MCF 10A (cell line): ENCODE results near the gene PNPLA2. TPM values are rescaled to one million over a fixed set of nuclear protein-coding genes. Genes with fewer than 3 reads are reported as not detected.

Experiments
- BruUV-seq: library from RNA; stranded (reverse); fragments of 400-500 nt; replicated peaks from 2 replicates; lab custom pipeline; 2021; lab: Mats Ljungman, UMichigan
- CTCF ChIA-PET: fragments of 300-600 bp; sonication (Branson Sonifier 250); formaldehyde crosslinking; extraction: SDS; loops from one replicate; lab custom pipeline; 2021; ENCODE audit warnings: antibody characterized with exemption, inconsistent platforms; lab: Yijun Ruan, JAX
- POLR2A ChIA-PET: fragments of 300-600, 350-650 bp; sonication (Branson Sonifier 250); formaldehyde crosslinking; extraction: SDS; loops from one replicate; lab custom pipeline; 2020; ENCODE audit warnings: antibody characterized with exemption, inconsistent platforms; lab: Yijun Ruan, JAX
- DNase-seq: peaks from one replicate; pipeline ENCODE4 v3.0.0-alpha.2; 2018; ENCODE audit not compliant: unreplicated experiment
- H3K27ac Mint-ChIP-seq: one replicate; pipeline ENCODE4 v1.8.0; 2022; ENCODE audit warnings: mild to moderate bottlenecking, low read depth, mixed read lengths; ENCODE audit not compliant: unreplicated experiment
- H3K27me3 Mint-ChIP-seq: one replicate; pipeline ENCODE4 v1.8.0; 2022; ENCODE audit warnings: mixed read lengths; ENCODE audit not compliant: insufficient read depth, unreplicated experiment
- H3K36me3 Mint-ChIP-seq: one replicate; pipeline ENCODE4 v1.8.0; 2022; ENCODE audit warnings: mild to moderate bottlenecking, moderate library complexity, mixed read lengths; ENCODE audit not compliant: insufficient read depth, unreplicated experiment
- H3K4me1 Mint-ChIP-seq: one replicate; pipeline ENCODE4 v1.8.0; 2022; ENCODE audit warnings: mixed read lengths; ENCODE audit not compliant: insufficient read depth, unreplicated experiment
- H3K4me3 Mint-ChIP-seq: one replicate; pipeline ENCODE4 v1.8.0; 2022; ENCODE audit warnings: mild to moderate bottlenecking, moderate library complexity, mixed read lengths; ENCODE audit not compliant: unreplicated experiment
- H3K9me3 Mint-ChIP-seq: one replicate; pipeline ENCODE4 v1.8.0; 2022; ENCODE audit warnings: mixed read lengths; ENCODE audit not compliant: unreplicated experiment
- intact Hi-C: fragments of 100-400 bp; cut with micrococcal nuclease; formaldehyde crosslinking; loops from 2 replicates; pipeline ENCODE4 v1.14.1; 2022
- total RNA-seq: library from RNA; stranded (reverse); gene quantifications from 2 replicates; pipeline ENCODE4 v1.2.3, GENCODE V29; 2022
- TF ChIP-seq, protein P1 (sequence below): fragments of 200-600 bp; IDR thresholded peaks from one replicate; pipeline ENCODE4 v1.8.0; 2022; ENCODE audit warnings: antibody characterized with exemption, mild to moderate bottlenecking; ENCODE audit not compliant: unreplicated experiment

Gene PNPLA2
- total RNA-seq, 1 experiment from 2014 or later, result 112 TPM

DNA sequence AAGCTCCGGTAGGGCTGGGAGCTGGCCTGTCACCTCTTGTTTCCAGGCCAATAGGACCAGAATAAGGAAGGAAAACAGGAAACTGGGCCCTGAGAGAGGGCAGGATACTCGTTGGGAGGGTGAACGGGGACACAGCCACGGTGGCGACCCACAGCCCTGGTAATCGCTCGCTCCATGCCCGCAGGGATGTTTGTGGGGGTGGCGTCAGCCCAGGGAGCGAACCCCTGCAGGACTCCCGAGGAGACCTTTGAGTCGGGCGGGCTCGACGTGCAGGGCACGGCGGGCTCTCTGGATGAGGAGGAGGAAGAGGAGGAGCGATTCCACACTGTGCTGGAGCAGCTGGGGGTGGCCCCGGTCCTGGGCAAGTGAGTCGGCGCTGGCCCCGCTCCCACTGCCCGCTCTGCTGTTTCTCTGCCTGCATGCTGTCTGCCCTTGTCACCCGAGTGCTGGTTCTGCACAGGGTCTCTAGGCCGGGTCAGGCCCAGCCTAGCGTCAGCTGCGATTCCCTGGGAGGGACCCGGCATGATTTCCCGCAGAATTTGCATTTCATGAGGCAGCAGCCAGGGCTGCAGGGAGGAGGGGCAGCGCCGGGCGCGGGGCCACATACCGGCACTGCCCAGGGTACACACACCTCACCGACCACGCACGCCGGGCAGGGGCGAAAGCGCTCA is 10.6 kb downstream of the PNPLA2 start:
- ChIA-PET POLR2A (interaction anchor here (1.0 to 11.4 kb wide), 3 partner anchors 8 to 32 kb away, joined by 3 to 274 read pairs (median 4); partner anchors contain the start of gene PNPLA2), CTCF (no interaction called here)
- Mint-ChIP-seq H3K27me3 (no peaks in the 10 kb centered on the region), H3K36me3 (peaks cover 20% of the 10 kb centered on the region), H3K4me3 (no peak overlapping the region), H3K9me3 (no peaks in the 10 kb centered on the region), H3K27ac (no peak overlapping the region), H3K4me1 (peaks cover 16% of the 10 kb centered on the region)
- TF ChIP-seq, protein P1, sequence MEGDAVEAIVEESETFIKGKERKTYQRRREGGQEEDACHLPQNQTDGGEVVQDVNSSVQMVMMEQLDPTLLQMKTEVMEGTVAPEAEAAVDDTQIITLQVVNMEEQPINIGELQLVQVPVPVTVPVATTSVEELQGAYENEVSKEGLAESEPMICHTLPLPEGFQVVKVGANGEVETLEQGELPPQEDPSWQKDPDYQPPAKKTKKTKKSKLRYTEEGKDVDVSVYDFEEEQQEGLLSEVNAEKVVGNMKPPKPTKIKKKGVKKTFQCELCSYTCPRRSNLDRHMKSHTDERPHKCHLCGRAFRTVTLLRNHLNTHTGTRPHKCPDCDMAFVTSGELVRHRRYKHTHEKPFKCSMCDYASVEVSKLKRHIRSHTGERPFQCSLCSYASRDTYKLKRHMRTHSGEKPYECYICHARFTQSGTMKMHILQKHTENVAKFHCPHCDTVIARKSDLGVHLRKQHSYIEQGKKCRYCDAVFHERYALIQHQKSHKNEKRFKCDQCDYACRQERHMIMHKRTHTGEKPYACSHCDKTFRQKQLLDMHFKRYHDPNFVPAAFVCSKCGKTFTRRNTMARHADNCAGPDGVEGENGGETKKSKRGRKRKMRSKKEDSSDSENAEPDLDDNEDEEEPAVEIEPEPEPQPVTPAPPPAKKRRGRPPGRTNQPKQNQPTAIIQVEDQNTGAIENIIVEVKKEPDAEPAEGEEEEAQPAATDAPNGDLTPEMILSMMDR, result no peak
- no peak for DNase-seq
- intact Hi-C loops, result no loop called here
- no TSS peak for BruUV-seq

DNA sequence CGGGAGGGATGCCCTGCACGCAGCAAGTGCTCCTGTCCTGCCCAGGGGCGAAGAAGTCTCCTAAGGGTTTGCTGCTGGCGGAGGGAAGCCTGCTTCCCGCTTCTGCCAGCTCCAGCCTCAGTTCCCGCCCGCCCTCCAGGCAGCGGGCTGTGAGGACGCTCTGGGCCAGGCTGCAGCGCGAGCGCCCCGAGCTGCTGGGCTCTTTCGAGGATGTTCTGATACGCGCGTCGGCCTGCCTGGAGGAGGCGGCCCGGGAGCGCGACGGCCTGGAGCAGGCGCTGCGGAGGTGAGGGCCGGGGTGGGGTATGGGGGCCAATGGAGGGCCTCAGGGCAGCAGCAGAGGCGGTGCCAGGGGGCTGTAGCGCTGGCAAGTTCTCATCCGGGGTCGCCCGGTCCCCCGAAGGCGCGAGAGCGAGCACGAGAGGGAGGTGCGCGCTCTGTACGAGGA is 11.2 kb downstream of the PNPLA2 start:
- TF ChIP-seq, protein P1, result no peak
- no peaks in the 10 kb centered on the region for H3K9me3 Mint-ChIP-seq
- intact Hi-C loops, result no loop called here
- BruUV-seq, result no TSS peak
- peaks cover 17% of the 10 kb centered on the region for H3K4me1 Mint-ChIP-seq
- POLR2A ChIA-PET, result interaction anchor here (1.3 to 11.4 kb wide), 2 partner anchors 11 to 33 kb away, joined by 4 to 274 read pairs; partner anchors contain the start of gene PNPLA2
- no peak overlapping the region for H3K4me3 Mint-ChIP-seq
- no peak overlapping the region for H3K27ac Mint-ChIP-seq
- CTCF ChIA-PET, result no interaction called here
- peaks cover 24% of the 10 kb centered on the region for H3K36me3 Mint-ChIP-seq
- no peak for DNase-seq
- H3K27me3 Mint-ChIP-seq, result no peaks in the 10 kb centered on the region

DNA sequence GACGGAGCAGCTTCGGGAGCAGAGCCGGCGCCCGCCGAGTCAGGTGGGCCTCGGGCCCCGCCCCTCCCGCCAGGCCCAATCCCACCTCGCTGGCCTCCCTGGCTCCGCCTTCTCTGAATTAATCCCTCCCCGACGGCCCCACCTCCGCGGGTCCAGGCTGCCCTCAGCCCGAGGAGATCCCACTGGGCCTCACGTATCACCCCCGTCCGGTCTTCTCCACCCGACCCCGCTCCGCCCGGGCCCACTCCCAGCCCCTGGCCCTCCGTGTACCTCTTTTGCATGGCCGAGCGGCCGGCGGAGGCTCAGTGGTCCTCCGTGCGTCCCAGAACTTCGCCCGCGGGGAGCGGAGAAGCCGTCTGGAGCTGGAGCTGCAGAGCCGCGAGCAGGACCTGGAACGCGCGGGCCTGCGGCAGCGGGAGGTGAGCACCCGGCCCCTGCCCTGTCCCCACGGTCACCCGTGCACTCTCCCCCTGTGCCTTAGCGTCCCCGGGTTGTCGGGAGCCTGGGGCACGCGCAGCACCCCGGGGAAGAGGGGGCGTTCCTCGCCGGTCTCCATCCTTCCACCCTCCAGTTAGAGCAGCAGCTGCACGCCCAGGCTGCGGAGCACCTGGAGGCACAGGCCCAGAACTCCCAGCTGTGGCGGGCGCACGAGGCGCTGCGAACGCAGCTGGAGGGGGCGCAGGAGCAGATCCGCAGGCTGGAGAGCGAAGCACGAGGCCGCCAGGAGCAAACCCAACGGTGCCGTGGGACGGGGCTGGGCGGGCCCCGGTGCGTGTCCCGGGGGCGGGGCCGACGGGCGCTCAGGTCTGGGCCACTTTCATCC is 11.8 kb downstream of the PNPLA2 start:
- BruUV-seq, result no TSS peak
- no peak for DNase-seq
- Mint-ChIP-seq H3K4me3 (no peak overlapping the region), H3K27me3 (no peaks in the 10 kb centered on the region), H3K36me3 (peaks cover 24% of the 10 kb centered on the region), H3K27ac (no peak overlapping the region), H3K4me1 (peaks cover 17% of the 10 kb centered on the region), H3K9me3 (no peaks in the 10 kb centered on the region)
- ChIA-PET POLR2A (interaction anchor here (0.7 to 11.4 kb wide), 5 partner anchors 12 to 205 kb away, joined by 3 to 274 read pairs (median 5); partner anchors contain the start of genes PNPLA2, POLR2L, RPLP2 and TSPAN4), CTCF (no interaction called here)
- TF ChIP-seq, protein P1, result no peak
- intact Hi-C loops, result no loop called here
